Dermis blood vessel endothelial cell (primary cell): ENCODE measurements around the gene PKLR. TPM values are rescaled to one million over a fixed set of nuclear protein-coding genes. Genes with fewer than 3 reads are reported as not detected.
"Not testable (repeated sequence)": the region's sequence is repeated elsewhere in the genome, so short reads cannot be mapped to it uniquely, and the experiment has no call there.

ENCODE experiments used
- DNase-seq: peaks from one replicate; pipeline ENCODE4 v3.0.0; 2010
- total RNA-seq: library from RNA; depleted of rRNA; stranded (reverse); fragments of >200 nt; gene quantifications from 2 replicates; pipeline ENCODE4 v1.2.3, GENCODE V29; 2014

Gene PKLR
- total RNA-seq, 1 donor from 2014 or later: not detected

GRCh38 chr1:155254714-155255242, 46.5 kb downstream of the PKLR start:
- DNase-seq: peak; percentile 35

GRCh38 chr1:155254228-155254713, 47.0 kb downstream of the PKLR start:
- no peak for DNase-seq

- DNase-seq: no peak
These were observed 47.4 kb downstream of the PKLR start for GRCh38 chr1:155253797-155254196.

- DNase-seq: peak; percentile 25
These were observed 48.0 kb downstream of the PKLR start for GRCh38 chr1:155253208-155253607.

- no peak for DNase-seq
These were observed 49.7 kb downstream of the PKLR start for GRCh38 chr1:155251566-155251965.

GRCh38 chr1:155250633-155251449, 50.4 kb downstream of the PKLR start:
- peak; percentile 96 for DNase-seq

GRCh38 chr1:155250246-155250632, 51.0 kb downstream of the PKLR start:
- no peak for DNase-seq

GRCh38 chr1:155247667-155248553, 53.3 kb downstream of the PKLR start:
- no peak for DNase-seq

GRCh38 chr1:155246796-155247195, 54.4 kb downstream of the PKLR start:
- not testable (repeated sequence) for DNase-seq

- no peak for DNase-seq
These were observed 56.1 kb downstream of the PKLR start for GRCh38 chr1:155245163-155245524.

GRCh38 chr1:155244368-155245162, 56.7 kb downstream of the PKLR start:
- DNase-seq: peak; percentile 99

GRCh38 chr1:155242805-155243358, 58.4 kb downstream of the PKLR start:
- no peak for DNase-seq

- DNase-seq: no peak
These were observed 59.4 kb downstream of the PKLR start for GRCh38 chr1:155241841-155242264.

GRCh38 chr1:155241069-155241679, 60.1 kb downstream of the PKLR start:
- peak; percentile 86 for DNase-seq

Other genes with a start within 250 kb of the PKLR start
- 9.5 and 15.7 TPM in 2 replicates for gene EFNA4, start 237.7 kb downstream of the PKLR start, total RNA-seq
- 1.9 and 2.2 TPM in 2 replicates for gene EFNA3, start 222.6 kb downstream of the PKLR start, total RNA-seq
- 119 and 138 TPM in 2 replicates for gene EFNA1, start 173.6 kb downstream of the PKLR start, total RNA-seq
- gene SLC50A1, start 165.6 kb downstream of the PKLR start, total RNA-seq: 26.2 and 27.1 TPM in 2 replicates
- gene DPM3, start 160.9 kb downstream of the PKLR start, total RNA-seq: 16.1 and 41.4 TPM in 2 replicates
- 64.4 and 128 TPM in 2 replicates for gene KRTCAP2, start 128.1 kb downstream of the PKLR start, total RNA-seq
- 4.1 and 4.7 TPM in 2 replicates for gene TRIM46, start 127.6 kb downstream of the PKLR start, total RNA-seq
- gene THBS3, start 93.5 kb downstream of the PKLR start, total RNA-seq: 15.9 and 16.2 TPM in 2 replicates
- gene MTX1, start 92.7 kb downstream of the PKLR start, total RNA-seq: 49.3 and 50.2 TPM in 2 replicates
- gene ENTREP3, start 46.0 kb downstream of the PKLR start, total RNA-seq: 6.5 and 12.3 TPM in 2 replicates
- gene SCAMP3, start 39.1 kb downstream of the PKLR start, total RNA-seq: 38.3 and 46.3 TPM in 2 replicates
- gene CLK2, start 27.9 kb downstream of the PKLR start, total RNA-seq: 24.5 and 35.9 TPM in 2 replicates
- 0.84 and 0.85 TPM in 2 replicates for gene HCN3, start 24.0 kb downstream of the PKLR start, total RNA-seq
- 452 and 512 TPM in 2 replicates for gene FDPS, start 7.4 kb upstream of the PKLR start, total RNA-seq
- gene RUSC1, start 19.5 kb upstream of the PKLR start, total RNA-seq: 13.8 and 22.2 TPM in 2 replicates